Measurements from ENCODE around the gene NUDC.
"Not testable (repeated sequence)": the region's sequence is repeated elsewhere in the genome, so short reads cannot be mapped to it uniquely, and the experiment has no call there.

NUDC gene

DNA sequence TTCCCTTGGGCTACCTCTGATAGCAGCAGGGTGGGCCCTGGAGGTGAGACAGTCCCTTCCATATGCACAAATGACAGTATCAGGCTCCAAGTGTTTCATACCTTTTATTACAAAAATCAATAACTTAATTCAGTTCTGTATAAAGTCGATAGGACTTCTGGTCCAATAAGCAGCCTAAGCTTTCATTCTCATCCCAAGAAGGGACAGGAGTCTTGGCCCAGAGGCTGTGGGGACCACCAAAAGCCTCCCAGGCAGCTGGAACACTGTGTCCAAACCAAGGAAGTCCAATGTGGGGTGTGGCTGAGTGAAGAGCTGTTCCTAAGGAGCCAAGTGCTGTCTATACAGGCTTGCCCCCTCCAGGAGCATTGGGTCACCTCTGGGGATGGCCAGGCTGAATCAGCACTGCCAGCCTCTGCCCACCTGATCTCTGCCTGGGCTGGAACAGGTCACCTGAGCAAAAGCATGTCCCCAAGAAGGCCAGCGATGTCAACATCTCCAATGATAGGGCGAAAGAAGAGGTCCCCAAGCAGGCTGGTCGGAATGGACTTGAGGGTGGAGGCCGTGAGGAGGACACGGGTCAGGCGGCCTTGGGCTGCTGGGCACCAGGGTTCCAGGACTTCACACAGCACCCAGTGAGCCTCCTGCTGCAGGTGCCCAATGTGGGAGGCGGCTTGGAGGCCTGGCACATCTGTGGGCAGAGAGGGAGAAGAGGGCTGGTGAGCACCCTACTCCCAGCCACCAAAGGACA, 10.0 kb upstream of the NUDC start:
- no peak for DNase-seq (ENCODE audit: low read depth in 1 of 2, low spot score in 1 of 2)

DNA sequence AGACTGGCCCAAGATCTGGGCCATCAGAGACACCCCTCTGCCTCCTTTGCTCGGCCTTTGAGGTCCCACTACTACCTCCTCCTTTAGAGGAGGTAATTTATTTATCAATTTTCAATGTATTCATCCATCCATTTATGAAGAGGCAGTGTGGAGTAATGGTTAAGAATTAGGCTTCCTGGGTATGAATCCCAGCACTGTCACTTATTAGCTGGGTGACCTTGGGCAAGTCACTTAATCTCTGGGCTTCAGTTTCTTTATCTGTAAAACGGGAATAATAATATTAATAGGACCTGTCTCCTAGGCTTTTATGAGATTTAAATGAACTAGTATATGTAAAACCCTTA, 9.4 kb upstream of the NUDC start:
- no peak for DNase-seq (ENCODE audit: low read depth in 1 of 2, low spot score in 1 of 2)

DNA sequence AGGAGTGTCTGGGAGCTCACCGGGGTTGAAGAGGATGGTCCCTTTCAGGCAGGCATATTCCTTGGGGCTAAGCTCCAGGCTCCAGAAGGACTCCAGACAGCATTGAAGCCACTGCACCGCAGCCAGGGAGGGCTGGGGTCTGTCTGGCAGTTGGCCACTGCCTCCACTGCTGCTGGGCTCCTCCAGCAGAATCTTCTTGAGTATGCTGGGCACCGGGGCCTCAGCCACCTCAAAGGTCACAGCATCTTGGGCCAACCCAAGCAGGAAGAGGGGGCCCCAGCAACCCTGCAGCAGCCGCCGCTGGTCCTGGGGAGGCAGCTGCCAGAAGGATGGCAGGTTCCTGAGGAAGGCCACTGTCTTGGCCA, 8.2 kb upstream of the NUDC start:
- no peak for DNase-seq (ENCODE audit: low read depth in 1 of 2, low spot score in 1 of 2)

DNA sequence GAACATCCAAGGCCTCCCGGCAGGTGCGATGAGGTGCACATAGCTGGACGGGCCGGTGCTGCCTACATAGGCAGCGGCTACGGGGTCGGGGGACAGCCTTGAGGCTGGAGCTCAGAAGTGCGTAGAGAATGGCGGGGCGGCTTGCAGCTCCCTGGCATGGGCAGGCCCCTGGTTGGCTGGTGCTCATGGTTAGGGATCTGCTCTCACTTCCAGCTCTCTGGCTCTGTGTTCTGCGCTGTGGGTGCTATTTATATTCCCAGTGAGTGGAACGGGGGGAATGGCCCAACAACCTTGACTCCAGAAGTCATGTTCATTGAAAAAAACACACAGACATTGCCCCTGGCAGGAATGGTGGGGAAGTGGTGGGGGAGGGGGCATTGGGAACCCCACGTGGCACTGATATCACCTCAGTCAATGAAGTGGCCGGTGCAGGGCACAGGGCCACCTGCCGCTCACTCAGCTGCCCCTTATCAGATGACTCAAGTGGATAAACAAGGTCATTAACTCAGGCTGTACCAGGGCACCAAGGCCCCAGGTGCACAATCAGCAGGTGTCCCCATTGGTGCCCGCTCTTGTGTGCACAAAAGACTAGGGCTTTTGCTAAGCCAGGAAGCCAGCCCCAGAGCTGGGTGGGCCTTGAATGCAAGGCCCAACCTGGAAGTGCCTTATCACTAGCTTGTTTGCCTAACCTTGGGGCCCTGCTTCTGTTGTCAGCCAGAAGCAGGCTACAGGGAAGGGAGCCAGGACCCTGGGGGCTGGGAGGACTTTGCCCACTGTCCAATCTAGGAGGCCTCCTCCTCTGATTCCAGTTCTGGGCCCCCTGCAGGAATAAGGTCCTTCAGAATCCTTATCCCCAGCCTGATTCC, 7.6 kb upstream of the NUDC start, which contains the start of gene NR0B2:
NR0B2 (minus strand) TSS at position 222 of the 866 bp plus-strand sequence; CDS start at position 187, 35 bp downstream.
- DNase-seq (ENCODE audit: low read depth in 1 of 2, low spot score in 1 of 2), result no peak

DNA sequence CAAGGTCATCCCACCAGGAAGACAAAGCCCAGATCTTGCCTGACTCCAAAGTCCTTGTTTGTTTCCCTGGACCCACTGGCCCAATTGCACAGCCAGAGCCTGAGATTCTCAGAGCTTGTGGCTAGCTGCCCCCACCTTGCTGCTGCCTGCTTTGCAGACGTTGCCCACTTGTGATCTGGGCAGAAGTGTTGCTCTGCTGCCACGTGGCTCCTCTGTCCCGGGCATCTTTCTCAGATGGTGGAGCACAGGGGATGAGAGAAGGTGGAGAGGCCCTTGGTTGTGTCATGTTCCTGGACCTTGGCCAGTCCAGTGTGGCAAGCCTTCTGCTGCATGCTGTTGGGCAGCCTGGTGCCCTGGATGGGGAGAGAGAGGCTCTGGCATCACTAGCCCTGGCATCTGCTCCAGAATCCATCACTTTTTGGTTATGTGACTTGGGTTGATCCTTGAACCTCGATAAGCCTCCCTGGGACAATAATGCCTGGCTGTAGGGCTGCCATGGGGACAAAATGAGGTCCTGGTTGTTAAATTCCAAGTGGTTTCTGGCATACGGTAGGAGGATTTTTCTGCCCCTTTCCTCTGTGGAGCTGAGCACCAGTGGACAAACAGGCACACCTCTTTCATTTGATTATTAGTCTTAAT, 6.2 kb upstream of the NUDC start:
- no peak for DNase-seq (ENCODE audit: low read depth in 1 of 2, low spot score in 1 of 2)

DNA sequence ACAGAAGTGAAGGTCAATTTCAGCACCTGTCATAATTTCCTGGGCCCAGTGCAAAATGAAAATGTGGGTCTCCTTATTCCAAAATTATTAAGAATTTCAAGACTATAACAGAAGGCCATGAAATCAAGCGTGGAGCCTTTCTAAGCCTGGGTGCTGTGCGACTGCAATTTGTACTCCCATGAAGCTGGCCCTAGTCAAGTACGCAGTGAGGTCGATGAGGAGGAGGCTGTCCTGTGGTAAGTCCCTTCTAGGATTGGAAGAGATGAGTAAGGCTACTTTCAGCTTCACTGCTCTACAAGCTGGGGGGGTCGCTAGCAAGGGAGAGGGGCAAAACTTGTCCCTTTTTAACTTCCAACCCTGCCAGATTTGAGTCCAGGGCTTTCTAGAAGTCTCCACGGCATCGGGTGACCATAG, 410 bp upstream of the NUDC start:
- no peak for DNase-seq (ENCODE audit: low read depth in 1 of 2, low spot score in 1 of 2)

DNA sequence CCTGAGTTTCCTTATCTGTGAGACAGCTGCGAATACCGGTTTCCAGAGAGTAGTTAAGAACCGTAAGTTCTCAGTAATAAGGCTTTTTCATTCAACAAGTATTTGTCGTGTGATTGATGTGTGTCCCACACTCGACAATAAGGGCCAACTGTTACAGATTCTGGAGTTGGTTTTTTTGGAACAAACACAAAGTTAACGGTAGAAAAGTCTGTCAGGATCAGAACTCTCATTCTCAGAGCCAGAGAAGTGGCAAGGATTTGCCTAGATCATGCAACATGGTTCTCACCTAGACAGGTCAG, 837 bp downstream of the NUDC start:
- DNase-seq (ENCODE audit: low read depth in 1 of 2, low spot score in 1 of 2), result no peak

DNA sequence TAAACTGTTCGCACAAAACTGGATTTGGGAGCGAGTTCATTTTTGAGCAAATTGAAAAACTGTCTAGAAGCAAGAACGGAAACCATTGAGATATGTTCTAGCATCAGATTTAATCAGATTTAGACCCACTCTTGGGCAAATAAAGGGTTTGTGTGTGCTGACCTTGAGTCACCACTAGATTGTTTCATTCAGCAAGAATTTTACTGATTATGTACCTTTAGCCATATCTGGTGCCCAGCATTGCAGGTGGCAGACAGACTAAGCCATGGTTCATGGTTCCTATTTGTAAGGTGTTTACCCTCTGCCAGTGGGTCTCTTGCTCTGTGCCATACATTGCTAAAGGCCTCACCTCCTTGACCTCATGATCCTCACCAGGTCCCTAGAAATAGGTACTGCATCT, 1.4 kb downstream of the NUDC start:
- no peak for DNase-seq (ENCODE audit: low read depth in 1 of 2, low spot score in 1 of 2)

DNA sequence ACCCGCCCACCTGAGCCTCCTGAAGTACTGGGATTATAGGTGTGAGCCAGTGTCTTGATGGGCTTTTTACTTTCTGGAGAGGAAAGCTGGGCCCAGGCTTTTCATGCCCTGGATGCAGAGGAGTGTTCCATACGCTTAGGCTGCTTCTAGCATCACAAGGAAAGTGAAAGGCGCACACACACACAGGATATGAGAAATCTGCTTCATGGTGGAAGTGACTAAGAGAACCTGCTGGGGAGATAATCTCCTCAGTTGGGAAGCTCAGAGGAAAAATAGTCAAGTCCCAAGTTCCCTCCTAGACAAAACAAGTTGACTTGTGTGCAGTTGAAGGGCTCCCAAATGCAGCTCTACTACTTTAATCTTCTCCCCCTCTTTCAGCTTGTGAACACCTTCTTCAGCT, 2.2 kb downstream of the NUDC start:
- no peak for DNase-seq (ENCODE audit: low read depth in 1 of 2, low spot score in 1 of 2)

DNA sequence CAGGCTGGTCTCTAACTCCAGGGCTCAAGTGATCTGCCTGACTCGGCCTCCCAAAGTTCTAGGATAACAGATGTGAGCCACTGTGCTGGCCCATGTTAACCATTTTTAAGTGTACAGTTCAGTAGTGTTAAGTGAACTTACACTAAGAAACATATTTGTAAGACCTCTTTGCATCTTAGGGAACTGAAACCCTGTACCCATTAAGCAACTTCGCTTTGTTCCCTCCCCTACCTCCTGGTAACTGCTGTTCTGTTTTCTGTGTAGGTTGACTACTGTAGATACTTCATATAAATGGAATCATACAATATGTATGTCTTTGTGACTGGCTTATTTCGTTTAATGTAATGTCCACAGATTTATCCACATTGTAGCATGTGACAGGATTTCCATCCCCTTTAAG, 11.0 kb downstream of the NUDC start:
- DNase-seq (ENCODE audit: low read depth in 1 of 2, low spot score in 1 of 2), result no peak

DNA sequence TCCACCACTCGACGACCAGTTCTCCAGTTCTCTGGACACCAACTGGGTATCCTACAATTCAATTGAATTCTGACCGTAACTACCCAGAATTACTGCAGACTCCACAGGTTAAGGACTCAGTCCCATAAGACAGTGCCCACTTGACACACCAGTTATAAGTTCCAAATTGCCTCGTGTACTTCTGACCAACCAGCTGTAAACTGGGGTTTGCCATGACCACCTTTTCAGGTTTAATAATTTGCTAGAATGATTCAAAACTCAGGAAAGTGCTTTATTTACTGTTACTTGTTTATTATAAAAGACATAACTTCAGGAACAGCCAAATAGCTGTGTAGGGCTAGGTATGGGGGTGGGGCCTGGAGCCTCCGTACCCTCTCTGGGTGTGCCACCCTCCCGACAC, 15.3 kb downstream of the NUDC start:
- DNase-seq (ENCODE audit: low read depth in 1 of 2, low spot score in 1 of 2), result no peak

DNA sequence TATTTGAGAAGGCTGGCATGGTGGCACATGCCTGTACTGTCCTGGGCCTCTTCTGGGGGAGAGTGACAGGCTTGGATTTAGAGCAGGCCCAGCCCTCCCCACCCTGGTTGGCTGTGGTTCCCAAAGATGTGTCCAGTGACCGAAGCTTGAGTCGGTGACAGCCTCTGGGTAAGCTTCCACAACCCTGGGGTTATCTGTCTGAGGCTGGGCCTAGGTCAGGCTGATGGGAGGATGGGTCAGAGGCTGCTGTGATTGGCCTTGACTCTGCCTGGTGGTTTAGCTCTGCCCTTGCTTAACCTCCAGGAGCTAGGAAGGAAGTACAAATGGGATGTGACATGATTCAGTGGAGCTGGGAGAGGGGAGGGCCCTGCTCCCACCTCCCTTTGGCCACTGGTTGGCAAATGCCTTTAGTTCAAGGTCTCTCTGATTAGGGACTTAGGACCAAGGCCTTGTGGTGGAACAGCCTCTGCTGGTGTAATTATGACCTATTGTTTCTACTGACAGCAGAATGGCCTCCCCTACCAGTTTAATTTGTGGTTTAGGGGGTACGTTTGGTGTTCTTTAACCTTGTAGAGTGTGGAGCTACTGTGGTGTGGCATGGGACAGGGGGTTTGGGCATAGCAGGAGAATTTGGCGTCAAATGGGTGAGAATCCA, 16.6 kb downstream of the NUDC start:
- no peak for DNase-seq (ENCODE audit: low read depth in 1 of 2, low spot score in 1 of 2)

DNA sequence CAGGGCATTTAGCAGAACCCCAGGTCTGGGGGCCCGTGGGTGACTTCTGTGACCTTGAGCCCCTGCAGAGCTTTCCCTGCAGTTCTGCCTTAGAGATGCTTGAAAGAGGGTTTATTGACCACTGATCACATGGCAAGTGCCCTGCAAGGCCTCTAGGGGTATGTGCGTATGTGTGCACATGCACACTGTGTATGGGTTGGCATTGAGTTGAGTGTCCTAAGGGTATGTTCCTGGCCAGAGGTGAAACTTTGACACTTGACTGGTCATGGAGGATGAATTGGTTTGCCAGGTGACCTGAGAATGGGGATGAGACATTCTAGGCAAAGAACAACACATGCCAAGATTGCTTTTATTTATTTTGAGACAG, 17.1 kb downstream of the NUDC start:
- no peak for DNase-seq (ENCODE audit: low read depth in 1 of 2, low spot score in 1 of 2)

DNA sequence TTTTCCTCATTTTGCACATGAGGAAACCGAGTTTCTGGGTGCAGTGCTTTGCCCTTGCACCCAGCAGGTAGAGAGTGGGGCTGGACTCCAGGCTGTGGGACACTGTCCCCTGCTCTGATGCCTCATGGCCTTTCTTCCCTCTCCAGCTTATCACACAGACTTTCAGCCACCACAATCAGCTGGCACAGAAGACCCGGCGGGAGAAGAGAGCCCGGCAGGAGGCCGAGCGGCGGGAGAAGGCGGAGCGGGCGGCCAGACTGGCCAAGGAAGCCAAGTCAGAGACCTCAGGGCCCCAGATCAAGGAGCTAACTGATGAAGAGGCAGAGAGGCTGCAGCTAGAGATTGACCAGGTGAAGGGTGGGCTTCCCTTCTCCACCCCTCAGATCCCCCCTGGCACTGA, 19.8 kb downstream of the NUDC start:
- DNase-seq (ENCODE audit: low read depth in 1 of 2, low spot score in 1 of 2), result no peak

DNA sequence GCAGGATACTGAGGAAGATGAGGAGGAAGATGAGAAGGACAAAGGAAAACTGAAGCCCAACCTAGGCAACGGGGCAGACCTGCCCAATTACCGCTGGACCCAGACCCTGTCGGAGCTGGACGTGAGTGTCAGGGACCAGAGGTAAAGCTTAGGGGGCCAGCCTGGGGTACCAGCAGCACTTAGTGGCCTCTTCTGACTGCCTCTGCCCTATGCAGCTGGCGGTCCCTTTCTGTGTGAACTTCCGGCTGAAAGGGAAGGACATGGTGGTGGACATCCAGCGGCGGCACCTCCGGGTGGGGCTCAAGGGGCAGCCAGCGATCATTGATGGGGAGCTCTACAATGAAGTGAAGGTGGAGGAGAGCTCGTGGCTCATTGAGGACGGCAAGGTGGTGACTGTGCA, 21.1 kb downstream of the NUDC start:
- no peak for DNase-seq (ENCODE audit: low read depth in 1 of 2, low spot score in 1 of 2)

DNA sequence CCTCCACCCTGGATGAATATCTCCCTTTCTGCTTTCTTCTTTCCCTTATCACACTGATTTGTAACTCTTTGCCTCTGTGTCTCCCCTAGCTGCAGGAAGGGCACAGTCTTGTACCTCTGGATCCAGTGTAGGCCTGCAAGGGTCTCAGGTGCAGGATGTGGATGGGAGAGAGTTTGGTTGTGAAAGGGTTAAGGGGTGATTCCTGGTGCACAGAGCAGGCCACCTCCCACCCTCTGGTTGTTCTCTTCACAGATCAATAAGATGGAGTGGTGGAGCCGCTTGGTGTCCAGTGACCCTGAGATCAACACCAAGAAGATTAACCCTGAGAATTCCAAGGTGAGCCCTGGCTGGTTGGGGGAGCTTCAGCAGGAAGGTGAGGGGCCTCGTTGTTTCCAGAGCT, 23.6 kb downstream of the NUDC start:
- DNase-seq (ENCODE audit: low read depth in 1 of 2, low spot score in 1 of 2), result no peak

DNA sequence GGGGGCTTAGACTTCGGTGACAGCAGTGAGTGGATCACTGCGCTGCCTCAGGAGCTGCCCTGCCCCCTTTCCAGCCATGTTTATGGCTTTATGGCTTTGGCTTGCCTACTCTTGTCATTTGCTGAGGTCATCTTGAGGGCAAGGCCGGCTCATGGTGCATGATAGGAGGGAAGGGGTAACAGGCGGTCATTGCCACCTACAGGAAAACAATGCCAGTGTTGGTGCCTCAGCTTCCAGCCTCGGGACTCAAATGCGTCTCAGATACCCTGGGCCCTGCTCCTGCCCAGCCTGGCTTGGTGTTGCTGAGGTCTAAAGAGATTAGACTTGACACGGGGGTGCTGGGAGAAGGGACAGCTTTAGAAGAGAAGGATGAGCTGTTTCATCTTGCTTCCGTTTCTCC, 24.2 kb downstream of the NUDC start:
- no peak for DNase-seq (ENCODE audit: low read depth in 1 of 2, low spot score in 1 of 2)

DNA sequence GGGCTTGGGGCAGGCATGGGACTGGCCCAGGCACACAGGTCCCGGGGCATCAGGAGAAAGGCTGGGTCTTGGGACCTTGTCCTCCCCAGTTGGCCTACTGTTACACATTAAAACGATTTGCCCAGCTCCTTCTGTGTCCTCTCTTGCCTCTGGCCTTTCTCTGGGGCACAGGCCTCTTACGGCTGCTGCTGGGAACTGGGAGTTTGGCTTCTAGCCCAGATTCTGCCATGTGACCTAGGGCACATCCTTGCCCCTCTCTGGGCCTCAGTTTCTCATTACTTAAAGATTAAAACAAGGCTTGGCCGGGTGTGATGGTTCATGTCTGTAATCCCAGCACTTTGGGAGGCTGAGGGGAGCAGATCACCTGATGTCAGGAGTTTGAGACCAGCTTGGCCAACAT, 24.7 kb downstream of the NUDC start:
- DNase-seq (ENCODE audit: low read depth in 1 of 2, low spot score in 1 of 2), result no peak

DNA sequence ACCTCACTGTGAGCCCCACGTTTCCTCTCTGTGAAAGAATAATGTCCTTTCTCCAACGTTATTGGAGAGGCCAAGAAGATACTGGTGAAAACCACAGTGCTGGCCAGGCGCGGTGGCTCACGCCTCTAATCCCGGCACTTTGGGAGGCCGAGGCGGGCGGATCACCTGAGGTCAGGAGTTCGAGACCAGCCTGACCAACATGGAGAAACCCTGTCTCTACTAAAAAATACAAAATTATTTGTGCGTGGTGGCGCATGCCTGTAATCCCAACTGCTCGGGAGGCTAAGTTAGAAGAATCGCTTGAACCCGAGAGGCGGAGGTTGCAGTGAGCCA, 27.1 kb downstream of the NUDC start:
- not testable (repeated sequence) for DNase-seq (ENCODE audit: low read depth in 1 of 2, low spot score in 1 of 2)

DNA sequence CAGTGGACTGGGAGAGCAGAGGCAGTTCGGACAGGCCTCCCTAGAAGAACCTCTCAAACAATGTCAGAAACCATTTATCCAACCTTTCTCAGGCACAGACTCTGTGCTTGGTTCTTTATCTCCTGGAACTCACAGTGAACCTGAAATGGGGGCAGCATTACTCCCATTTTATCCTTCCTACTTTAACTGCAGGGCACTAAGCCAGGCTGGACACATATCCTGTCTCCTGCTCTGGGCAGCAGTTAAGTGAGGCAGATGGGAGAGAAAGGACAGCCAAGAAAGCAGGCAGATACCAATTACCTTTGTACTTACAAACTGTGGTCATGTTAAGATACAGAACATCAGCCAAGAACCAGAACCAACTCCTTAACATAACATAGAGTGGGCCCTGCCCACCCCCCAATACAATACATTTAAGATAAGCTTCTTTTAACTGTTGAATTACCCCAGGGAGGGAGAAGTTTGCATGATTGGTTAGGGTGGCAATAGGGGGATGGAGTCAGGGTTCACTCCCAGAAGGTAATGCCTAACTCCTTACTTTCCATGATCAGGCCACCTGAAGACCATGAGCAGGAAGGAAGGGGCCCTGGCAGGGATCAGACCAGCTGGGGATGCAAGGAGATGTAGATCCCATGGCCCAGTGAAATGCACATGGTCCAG, 27.9 kb downstream of the NUDC start:
- DNase-seq (ENCODE audit: low read depth in 1 of 2, low spot score in 1 of 2), result no peak

DNA sequence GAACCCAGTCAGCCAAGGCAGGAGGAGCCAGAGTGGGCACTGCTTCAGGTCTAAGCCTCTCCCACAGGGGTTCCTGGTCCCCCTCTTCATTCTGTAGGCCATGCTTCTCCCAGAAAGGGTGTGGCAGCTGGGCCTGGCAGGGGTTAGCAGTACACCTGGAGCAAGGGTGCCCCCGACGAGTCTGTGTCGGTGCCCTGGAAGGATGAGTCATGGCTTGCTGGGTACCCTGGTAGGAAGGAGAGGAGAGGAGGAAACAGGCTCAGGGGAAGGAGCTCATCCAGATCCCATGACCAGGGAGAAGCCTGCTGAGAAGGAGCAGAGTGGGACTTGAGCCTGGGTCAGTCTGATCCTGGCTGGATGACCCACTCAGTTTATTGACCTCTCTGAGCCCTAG, 28.4 kb downstream of the NUDC start:
- DNase-seq (ENCODE audit: low read depth in 1 of 2, low spot score in 1 of 2), result no peak

DNA sequence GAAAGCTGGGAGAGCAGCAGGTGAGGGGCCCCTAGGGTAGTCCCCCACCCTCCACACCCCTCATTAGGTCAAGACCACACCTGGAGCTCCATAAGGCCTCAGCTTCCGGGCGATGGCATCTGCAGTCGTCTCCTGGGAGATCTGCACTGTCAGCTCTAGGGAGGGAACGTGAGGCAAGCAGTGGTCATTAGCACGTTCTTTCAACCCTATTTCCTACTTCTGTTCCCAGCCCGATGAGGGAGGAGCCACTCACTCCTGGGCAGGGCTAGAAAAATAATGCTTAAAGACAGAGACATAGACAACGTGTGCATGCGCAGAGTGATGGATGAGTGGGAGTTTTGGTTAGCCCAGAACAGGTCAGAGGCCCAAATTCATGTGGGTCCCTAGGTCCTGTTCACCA, 29.1 kb downstream of the NUDC start:
- no peak for DNase-seq (ENCODE audit: low read depth in 1 of 2, low spot score in 1 of 2)

All from stimulated activated CD4-positive, alpha-beta T cell treated with anti-CD3 and anti-CD28 coated beads, Interleukin-15, amount 100 ng/mL, for 1 hour (primary cell).